Neuronal stem cell (in vitro differentiated cells): ENCODE measurements around the gene PRR5.

Source experiments
- DNase-seq: peaks from one replicate; pipeline ENCODE4 v3.0.0-alpha.2; 2013; ENCODE audit warnings: low spot score
- H2AFZ ChIP-seq: one replicate; pipeline ENCODE4 v1.6.1; 2013; ENCODE audit warnings: mild to moderate bottlenecking, low read length, inconsistent platforms
- H2AK5ac ChIP-seq: 2 replicates; pipeline ENCODE4 v1.6.1; 2013; ENCODE audit warnings: low read depth, mild to moderate bottlenecking, inconsistent platforms, low read length, moderate library complexity, mixed read lengths
- H2BK120ac ChIP-seq: 2 replicates; pipeline ENCODE4 v1.6.1; 2013; ENCODE audit warnings: low read depth, mild to moderate bottlenecking, inconsistent platforms, low read length, moderate library complexity, mixed read lengths
- H2BK12ac ChIP-seq: one replicate; pipeline ENCODE4 v1.6.1; 2013; ENCODE audit warnings: low read length, inconsistent platforms
- H2BK15ac ChIP-seq: 2 replicates; pipeline ENCODE4 v1.6.1; 2013; ENCODE audit warnings: mild to moderate bottlenecking, low read length, inconsistent platforms, mixed read lengths
- H2BK5ac ChIP-seq: one replicate; pipeline ENCODE4 v1.6.1; 2013; ENCODE audit warnings: inconsistent platforms, mild to moderate bottlenecking, low read length, moderate library complexity
- H3K14ac ChIP-seq: one replicate; pipeline ENCODE4 v1.6.1; 2013; ENCODE audit warnings: low read length, inconsistent platforms
- H3K18ac ChIP-seq: 2 replicates; pipeline ENCODE4 v1.6.1; 2013; ENCODE audit warnings: low read length, inconsistent platforms
- H3K23ac ChIP-seq: 2 replicates; pipeline ENCODE4 v1.6.1; 2013; ENCODE audit warnings: low read depth, mild to moderate bottlenecking, mixed read lengths, low read length, inconsistent platforms; ENCODE audit not compliant: poor library complexity
- H3K27ac ChIP-seq: replicated peaks from 3 replicates; pipeline ENCODE4 v1.5.1; 2013; ENCODE audit warnings: low read length, inconsistent platforms
- H3K27me3 ChIP-seq, 3 experiments: 2 replicates each; pipeline ENCODE4 v1.6.1; 2013; ENCODE audit warnings: low read length in 3 of 3, mild to moderate bottlenecking in 2 of 3, inconsistent platforms in 1 of 3, low read depth in 1 of 3, mixed read lengths in 1 of 3, moderate library complexity in 1 of 3; ENCODE audit not compliant: control insufficient read depth in 3 of 3, insufficient read depth in 3 of 3
- H3K36me3 ChIP-seq, 2 donors: replicated peaks in 1 of 2; 2 replicates each; pipeline ENCODE4 v1.6.1; 2013; ENCODE audit warnings: low read length in 2 of 2; ENCODE audit not compliant: control insufficient read depth in 2 of 2, insufficient read depth in 2 of 2
- H3K4ac ChIP-seq: 2 replicates; pipeline ENCODE4 v1.6.1; 2013; ENCODE audit warnings: inconsistent platforms, mild to moderate bottlenecking, low read length, moderate library complexity
- H3K4me1 ChIP-seq, 2 donors: 1 replicate in 1 of 2; 2 replicates in 1 of 2; pipeline ENCODE4 v1.6.1; 2013; ENCODE audit warnings: low read length in 2 of 2, low read depth in 1 of 2; ENCODE audit not compliant: control insufficient read depth in 2 of 2, insufficient read depth in 1 of 2
- H3K4me2 ChIP-seq: one replicate; pipeline ENCODE4 v1.6.1; 2013; ENCODE audit warnings: mild to moderate bottlenecking, low read length, inconsistent platforms; ENCODE audit not compliant: insufficient read depth, poor library complexity, severe bottlenecking
- H3K4me3 ChIP-seq, 2 donors: 2 replicates each; pipeline ENCODE4 v1.5.1; 2013; ENCODE audit warnings: low read length in 2 of 2, mild to moderate bottlenecking in 2 of 2, inconsistent platforms in 1 of 2, moderate library complexity in 1 of 2
- H3K79me1 ChIP-seq: one replicate; pipeline ENCODE4 v1.6.1; 2013; ENCODE audit warnings: low read depth, mild to moderate bottlenecking, inconsistent platforms, low read length, moderate library complexity
- H3K9ac ChIP-seq: one replicate; pipeline ENCODE4 v1.6.1; 2013; ENCODE audit warnings: mild to moderate bottlenecking, low read depth, low read length, inconsistent platforms; ENCODE audit not compliant: poor library complexity
- H3K9me3 ChIP-seq, 2 donors: replicated peaks in 1 of 2; 2 replicates each; pipeline versions ENCODE3 to v1.6.1; 2013; ENCODE audit warnings: low read length in 2 of 2, mild to moderate bottlenecking in 2 of 2, inconsistent platforms in 1 of 2, low read depth in 1 of 2, mixed read lengths in 1 of 2, moderate library complexity in 1 of 2; ENCODE audit not compliant: control insufficient read depth in 2 of 2, insufficient read depth in 1 of 2
- H4K8ac ChIP-seq: one replicate; pipeline ENCODE4 v1.6.1; 2013; ENCODE audit warnings: low read depth, mild to moderate bottlenecking, inconsistent platforms, low read length, moderate library complexity
- H4K91ac ChIP-seq: one replicate; pipeline ENCODE4 v1.6.1; 2013; ENCODE audit warnings: low read length, low read depth, mild to moderate bottlenecking, inconsistent platforms; ENCODE audit not compliant: poor library complexity
- WGBS, 2 donors: extraction: QIAGEN DNeasy Blood & Tissue Kit; methylation state at CpG; one replicate each; pipeline ENCODE4 v1.1.7; 2013; ENCODE audit warnings: missing lambda C conversion rate in 2 of 2, mixed read lengths in 1 of 2; ENCODE audit not compliant: insufficient read length in 2 of 2, insufficient replicate concordance in 1 of 2; ENCODE audit errors: extremely low coverage in 2 of 2; 5-methylcytosine and 5-hydroxymethylcytosine counted together

PRR5 gene

DNA sequence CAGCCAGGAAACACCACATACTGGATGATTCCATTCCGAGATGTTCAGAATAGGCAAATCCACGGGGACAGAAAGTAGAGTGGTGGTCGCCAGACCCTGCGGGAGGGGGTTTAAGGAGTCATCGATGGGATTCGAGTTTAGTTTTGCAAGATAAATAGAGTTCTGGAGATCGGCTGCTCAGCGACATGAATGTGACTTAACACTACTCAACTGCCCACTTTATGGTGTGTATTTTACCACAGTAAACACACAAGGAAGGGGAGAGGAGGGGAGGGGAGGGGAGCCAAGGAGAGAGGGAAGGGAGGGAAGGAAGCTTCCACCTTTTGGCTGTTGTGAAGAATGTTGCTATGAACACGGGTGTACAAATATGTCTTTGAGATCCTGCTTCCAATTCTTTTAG, 39.9 kb downstream of the PRR5 start:
- peaks cover 2% of the 10 kb centered on the region for H3K79me1 ChIP-seq
- H3K27ac ChIP-seq: no peak overlapping the region
- H3K27me3 ChIP-seq: peaks cover 0 to 31% (median 0%) of the 10 kb centered on the region in 3 experiments
- H2BK5ac ChIP-seq: no peak overlapping the region
- no peak overlapping the region for H3K14ac ChIP-seq
- no CpG with 5 or more reads among the region's 9 CpGs for WGBS, 2 donors
- H4K91ac ChIP-seq: no peak overlapping the region
- H4K8ac ChIP-seq: no peak overlapping the region
- no peak overlapping the region for H3K9ac ChIP-seq
- DNase-seq: no peak
- no peak overlapping the region for H2AFZ ChIP-seq
- H2BK15ac ChIP-seq: no peak overlapping the region
- H3K4me2 ChIP-seq: no peak overlapping the region
- H2BK120ac ChIP-seq: no peak overlapping the region
- H3K4ac ChIP-seq: no peak overlapping the region
- no peak overlapping the region for H2AK5ac ChIP-seq
- peaks cover 1 to 9% of the 10 kb centered on the region in 2 donors for H3K4me1 ChIP-seq
- no peak overlapping the region for H3K23ac ChIP-seq
- H3K4me3 ChIP-seq: no peak overlapping the region
- H3K9me3 ChIP-seq: no peaks in the 10 kb centered on the region
- H3K36me3 ChIP-seq: no peaks in the 10 kb centered on the region
- no peak overlapping the region for H3K18ac ChIP-seq
- no peak overlapping the region for H2BK12ac ChIP-seq

DNA sequence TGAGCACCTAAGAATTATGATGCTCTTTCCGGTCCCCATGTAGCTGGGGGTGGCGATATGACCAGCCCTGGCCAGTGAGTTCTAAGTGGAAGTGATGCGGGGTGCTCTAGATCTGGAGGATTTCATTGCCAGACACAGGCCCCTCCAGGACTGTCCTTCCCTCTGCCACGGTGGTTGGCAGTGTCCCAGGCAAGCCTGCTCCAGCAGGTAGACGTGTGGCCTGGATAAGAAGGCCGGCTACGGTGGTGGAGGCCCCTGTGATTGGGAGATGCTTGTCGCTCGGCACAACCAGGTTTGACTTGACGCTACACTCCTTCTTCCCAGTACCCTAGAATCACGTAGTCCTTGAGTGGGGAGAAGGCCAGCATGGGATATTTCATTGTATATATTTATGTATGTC, 41.2 kb downstream of the PRR5 start:
- H3K27ac ChIP-seq: no peak overlapping the region
- H2BK120ac ChIP-seq: no peak overlapping the region

DNA sequence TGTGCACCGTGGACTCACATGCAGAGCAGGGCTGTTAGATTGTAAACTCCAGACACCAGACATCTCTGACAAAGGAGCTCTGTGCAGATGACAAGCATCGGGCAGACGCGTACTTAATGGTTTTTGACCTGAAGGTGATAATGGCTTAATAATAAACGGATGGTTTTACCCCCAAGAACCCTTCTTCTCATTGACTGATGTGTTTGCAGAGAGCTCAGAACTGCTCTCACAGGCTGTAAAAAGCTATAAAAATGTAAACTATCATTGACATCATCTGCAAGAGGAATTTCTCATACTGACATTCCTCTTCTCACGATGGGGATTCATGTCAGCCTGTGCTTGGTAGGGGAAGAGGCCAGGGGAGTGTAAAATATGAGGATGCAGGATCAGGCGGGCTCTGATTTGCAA, 41.8 kb downstream of the PRR5 start:
- Histone ChIP-seq H3K36me3 (no peaks in the 10 kb centered on the region), H3K23ac (no peak overlapping the region), H2AK5ac (no peak overlapping the region), H2BK15ac (no peak overlapping the region), H3K14ac (no peak overlapping the region), H2AFZ (no peak overlapping the region), H2BK120ac (no peak overlapping the region), H2BK12ac (no peak overlapping the region), H3K79me1 (peaks cover 2% of the 10 kb centered on the region), H2BK5ac (no peak overlapping the region), H3K9ac (no peak overlapping the region), H3K9me3 (no peaks in the 10 kb centered on the region), H3K4me3 (no peak overlapping the region), H3K4ac (no peak overlapping the region), H3K27me3 (peaks cover 0 to 20% (median 0%) of the 10 kb centered on the region in 3 experiments), H3K4me2 (no peak overlapping the region), H3K18ac (no peak overlapping the region), H3K27ac (no peak overlapping the region), H3K4me1 (peaks cover 3 to 5% of the 10 kb centered on the region in 2 donors), H4K91ac (no peak overlapping the region), H4K8ac (no peak overlapping the region)
- DNase-seq: no peak
- WGBS, 2 donors: no CpG with 5 or more reads among the region's 7 CpGs

More for the DNA sequence above, 41.2 kb downstream of the PRR5 start:
- Histone ChIP-seq H3K4ac (no peak overlapping the region), H3K18ac (no peak overlapping the region), H3K4me3 (no peak overlapping the region), H2BK12ac (no peak overlapping the region), H4K8ac (no peak overlapping the region), H3K79me1 (peaks cover 2% of the 10 kb centered on the region), H3K14ac (peak overlapping the region; percentile 38), H2BK15ac (no peak overlapping the region), H3K27me3 (peaks cover 0 to 25% (median 0%) of the 10 kb centered on the region in 3 experiments), H3K4me1 (peaks cover 3 to 7% of the 10 kb centered on the region in 2 donors), H2AFZ (no peak overlapping the region), H4K91ac (no peak overlapping the region), H2AK5ac (no peak overlapping the region), H3K23ac (no peak overlapping the region), H3K36me3 (no peaks in the 10 kb centered on the region), H3K4me2 (no peak overlapping the region), H3K9me3 (no peaks in the 10 kb centered on the region), H2BK5ac (no peak overlapping the region), H3K9ac (no peak overlapping the region)
- DNase-seq: no peak
- no CpG with 5 or more reads among the region's 11 CpGs for WGBS, 2 donors

DNA sequence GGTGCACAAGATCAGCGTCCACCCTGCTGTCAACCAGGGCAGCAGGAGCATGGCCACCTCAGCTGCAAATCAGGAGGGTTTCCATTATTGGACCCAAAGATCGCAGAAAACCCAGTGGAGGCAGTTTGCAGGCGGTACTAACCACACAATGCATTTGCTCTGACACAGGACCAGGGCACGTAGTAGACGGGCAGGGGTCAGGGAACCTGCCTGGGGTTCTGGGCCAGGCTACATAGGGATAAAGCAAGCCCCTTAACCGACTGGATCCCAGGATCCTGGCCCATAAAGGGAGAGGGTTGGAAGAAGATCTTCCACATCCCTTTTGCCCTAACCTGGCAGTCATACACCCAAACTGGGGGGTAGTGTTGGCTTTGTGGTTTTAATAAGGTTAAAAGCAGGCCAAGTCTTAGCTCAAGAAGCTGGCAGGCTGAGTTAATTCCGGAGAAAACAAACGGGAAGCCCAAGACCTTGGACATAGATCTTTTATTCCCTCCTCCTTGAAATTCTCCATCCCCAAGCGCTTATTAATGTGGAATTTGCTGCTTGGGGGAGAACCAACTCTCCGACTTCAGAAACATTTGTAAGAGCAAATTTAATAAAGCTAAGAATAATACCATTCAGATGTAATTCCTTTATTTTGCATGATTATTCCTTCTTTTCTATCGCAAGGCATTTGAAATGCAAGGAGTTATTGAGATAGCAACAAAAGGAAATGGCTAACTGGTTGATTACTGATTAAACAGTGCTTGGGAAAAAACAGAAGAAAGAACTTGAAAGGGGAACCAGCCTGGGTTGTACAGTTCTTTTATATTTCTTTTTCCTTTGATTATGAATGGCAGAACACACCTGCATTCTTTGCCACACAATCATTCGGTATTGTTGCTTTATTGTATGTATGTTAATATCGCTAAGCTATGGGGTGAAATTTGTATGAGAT, 44.1 kb downstream of the PRR5 start:
- H3K27me3 ChIP-seq: peaks cover 0 to 21% (median 0%) of the 10 kb centered on the region in 3 experiments
- DNase-seq: no peak
- no peak overlapping the region for H2AK5ac ChIP-seq
- H3K9me3 ChIP-seq: peaks cover 0 to 2% of the 10 kb centered on the region in 2 donors
- H4K91ac ChIP-seq: no peak overlapping the region
- H2AFZ ChIP-seq: no peak overlapping the region
- H3K4ac ChIP-seq: no peak overlapping the region
- H3K27ac ChIP-seq: no peak overlapping the region
- H2BK5ac ChIP-seq: no peak overlapping the region
- peak overlapping the region; percentile 25 for H3K18ac ChIP-seq
- no peak overlapping the region for H3K14ac ChIP-seq
- H2BK15ac ChIP-seq: no peak overlapping the region
- H3K79me1 ChIP-seq: peaks cover 2% of the 10 kb centered on the region
- no CpG with 5 or more reads among the region's 13 CpGs for WGBS, 2 donors
- H3K9ac ChIP-seq: no peak overlapping the region
- no peak overlapping the region for H4K8ac ChIP-seq
- H3K4me1 ChIP-seq: peaks cover 0 to 3% of the 10 kb centered on the region in 2 donors
- H3K36me3 ChIP-seq: no peaks in the 10 kb centered on the region
- no peak overlapping the region for H2BK12ac ChIP-seq
- peak overlapping the region in 1 of 2 donors; percentile 25 for H3K4me3 ChIP-seq
- H2BK120ac ChIP-seq: no peak overlapping the region
- no peak overlapping the region for H3K23ac ChIP-seq
- no peak overlapping the region for H3K4me2 ChIP-seq
